Adrenal gland (tissue), 12 donors: ENCODE measurements around the gene CKMT2. TPM values are rescaled to one million over a fixed set of nuclear protein-coding genes. Genes with fewer than 3 reads are reported as not detected.

Experiments used
- DNase-seq, 7 donors: peaks; one replicate each; pipeline ENCODE4 v3.0.0-alpha.2; 2019 to 2020
- H3K27ac ChIP-seq, 5 donors: fragments of 200-600 bp; sonication (generic) in 4 of 5; 1 replicate in 3 of 5; 2 replicates in 2 of 5; pipeline versions ENCODE4 v1.5.1 to v1.8.0; 2016 to 2020; ENCODE audit warnings: mild to moderate bottlenecking in 1 of 5
- H3K27me3 ChIP-seq: fragments of 200-600 bp; 2 replicates; pipeline ENCODE4 v1.8.0; 2021
- H3K36me3 ChIP-seq, 2 donors: fragments of 200-600 bp; replicated peaks in 1 of 2; 1 replicate in 1 of 2; 2 replicates in 1 of 2; pipeline versions ENCODE4 v1.5.1 to v1.8.0; 2018 to 2022
- H3K4me1 ChIP-seq, 2 donors: fragments of 200-600 bp; replicated peaks in 1 of 2; 1 replicate in 1 of 2; 2 replicates in 1 of 2; pipeline versions ENCODE4 v1.5.1 to v1.8.0; 2018 to 2021
- H3K4me3 ChIP-seq, 4 donors: fragments of 200-600 bp; sonication (generic) in 3 of 4; one replicate each; pipeline ENCODE4 v1.5.1; 2016 to 2018
- H3K9me3 ChIP-seq, 3 donors: fragments of 200-600 bp; sonication (generic) in 1 of 3; replicated peaks in 1 of 3; 1 replicate in 2 of 3; 2 replicates in 1 of 3; pipeline versions ENCODE4 v1.5.1 to v1.8.0; 2016 to 2021
- POLR2A ChIP-seq, 2 donors: fragments of 450-650 bp; IDR thresholded peaks; one replicate each; pipeline ENCODE4 v1.6.1; 2017; ENCODE audit warnings: antibody characterized with exemption in 2 of 2, mild to moderate bottlenecking in 2 of 2, moderate library complexity in 1 of 2
- WGBS, 4 donors: extraction: QIAGEN DNeasy Blood & Tissue Kit in 2 of 4; methylation state at CpG; one replicate each; pipeline versions ENCODE4 v1.1.5 to v1.1.7; 2013 to 2017; 5-methylcytosine and 5-hydroxymethylcytosine counted together
- intact Hi-C, 2 donors: fragments of 100-400 bp; cut with DNase I; formaldehyde crosslinking; loops; one replicate each; pipeline versions ENCODE4 v1.14.1 to v1.15.0; 2022 to 2023
- polyA plus RNA-seq, 3 donors: library from polyadenylated mRNA; stranded (reverse); fragments of 200-250 nt in 2 of 3; fragments of 350-450 nt in 1 of 3; fragmentation: Illumina TruSeq in 1 of 3; extraction: RNeasy Lipid Tissue Mini Kit (QIAGEN cat#74804) in 1 of 3; gene quantifications; one replicate each; pipeline ENCODE4 v1.2.3, GENCODE V29; 2013 to 2014
- total RNA-seq, 9 donors: library from RNA; depleted of rRNA in 4 of 9; stranded (reverse); fragments of >200 nt in 4 of 9; fragments of 120-200 nt in 1 of 9; fragmentation: NEBNext Ultra II Directional in 1 of 9; extraction: Animal tissue kit (Norgen Biotek cat#: 25700) in 1 of 9; gene quantifications; one replicate each; pipeline versions ENCODE4 v1.1.0 to v1.2.4, GENCODE V29; 2013 to 2023
- TF ChIP-seq, protein P1 (sequence below), 6 experiments: fragments of 450-650 bp in 4 of 6; fragments of 200-600 bp in 2 of 6; sonication (generic) in 1 of 6; IDR thresholded peaks; 1 replicate in 5 of 6; 2 replicates in 1 of 6; pipeline versions ENCODE4 v1.5.1 to v1.8.0; 2016 to 2021; ENCODE audit warnings: antibody characterized with exemption in 6 of 6, mild to moderate bottlenecking in 2 of 6, moderate library complexity in 1 of 6
- donor health status: healthy with polysubstance abuse.
- donor health status: Bipolar disorder and iron deficiency.
- donor health status: DM: yes; HTN: yes; CAD: no.
- donor health status: DM: no; HTN: no; CAD: no.
- donor health status: DM: no; HTN: no; CAD: no.
- donor health status: DM: yes; HTN: yes; CAD: no.

Gene CKMT2
- total and polyA plus RNA-seq, 12 donors: 22.5 to 112 (median 49.9) TPM

DNA sequence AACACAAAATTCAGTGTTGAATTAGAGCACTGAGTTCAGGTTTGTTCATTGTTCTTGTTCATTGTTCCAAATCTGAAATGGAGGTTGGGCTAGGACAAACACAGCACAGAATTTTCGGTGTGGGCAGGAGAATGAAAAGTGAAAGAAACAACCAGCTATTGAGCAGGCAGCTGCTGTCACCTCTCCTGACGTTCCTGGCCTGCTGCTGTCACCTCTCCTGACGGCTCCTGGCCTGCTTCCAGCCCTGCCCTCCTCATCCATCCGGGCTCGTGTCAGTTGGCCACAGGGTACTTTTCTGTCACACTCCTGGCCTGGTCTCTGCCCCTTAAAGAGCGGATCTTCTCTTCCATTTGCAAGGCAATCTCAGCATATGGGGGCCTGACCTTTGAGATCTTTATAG is 45.2 kb upstream of the CKMT2 start:
- intact Hi-C loops: no loop called here
- DNase-seq: peak in 5 of 7 donors; percentile 14 to 58 (median 29)
- 33 to 42% (median 38%) methylated on average over 6 of the region's 6 CpGs for WGBS, 4 donors
- Histone ChIP-seq H3K9me3 (no peaks in the 10 kb centered on the region), H3K4me3 (no peak overlapping the region), H3K27ac (no peak overlapping the region), H3K36me3 (no peaks in the 10 kb centered on the region), H3K4me1 (no peaks in the 10 kb centered on the region), H3K27me3 (no peaks in the 10 kb centered on the region)
- TF ChIP-seq, protein P1, sequence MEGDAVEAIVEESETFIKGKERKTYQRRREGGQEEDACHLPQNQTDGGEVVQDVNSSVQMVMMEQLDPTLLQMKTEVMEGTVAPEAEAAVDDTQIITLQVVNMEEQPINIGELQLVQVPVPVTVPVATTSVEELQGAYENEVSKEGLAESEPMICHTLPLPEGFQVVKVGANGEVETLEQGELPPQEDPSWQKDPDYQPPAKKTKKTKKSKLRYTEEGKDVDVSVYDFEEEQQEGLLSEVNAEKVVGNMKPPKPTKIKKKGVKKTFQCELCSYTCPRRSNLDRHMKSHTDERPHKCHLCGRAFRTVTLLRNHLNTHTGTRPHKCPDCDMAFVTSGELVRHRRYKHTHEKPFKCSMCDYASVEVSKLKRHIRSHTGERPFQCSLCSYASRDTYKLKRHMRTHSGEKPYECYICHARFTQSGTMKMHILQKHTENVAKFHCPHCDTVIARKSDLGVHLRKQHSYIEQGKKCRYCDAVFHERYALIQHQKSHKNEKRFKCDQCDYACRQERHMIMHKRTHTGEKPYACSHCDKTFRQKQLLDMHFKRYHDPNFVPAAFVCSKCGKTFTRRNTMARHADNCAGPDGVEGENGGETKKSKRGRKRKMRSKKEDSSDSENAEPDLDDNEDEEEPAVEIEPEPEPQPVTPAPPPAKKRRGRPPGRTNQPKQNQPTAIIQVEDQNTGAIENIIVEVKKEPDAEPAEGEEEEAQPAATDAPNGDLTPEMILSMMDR (IDR thresholded peaks at IDR 0.05): no peak
- TF ChIP-seq POLR2A (IDR thresholded peaks at IDR 0.05): no peak

DNA sequence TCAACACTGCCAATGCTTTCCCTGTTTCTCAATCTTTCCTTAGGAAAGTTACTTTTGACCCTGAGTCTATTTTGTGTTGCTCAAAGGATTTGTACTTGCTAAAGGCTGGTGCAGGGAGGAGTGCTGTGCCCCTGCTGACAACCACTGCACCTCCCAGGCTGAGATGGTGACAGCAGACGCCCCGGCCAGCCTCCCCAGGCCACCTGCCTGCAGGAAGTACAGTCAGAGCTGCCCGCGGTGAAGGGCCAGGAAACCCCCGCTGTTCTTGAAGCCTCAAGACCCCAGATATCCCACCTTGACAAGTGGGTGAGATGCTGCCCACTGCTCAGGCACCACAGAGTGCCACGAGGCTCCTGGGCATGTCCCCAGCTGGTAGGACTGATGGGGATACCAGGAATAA is 44.2 kb upstream of the CKMT2 start:
- Histone ChIP-seq H3K27me3 (no peaks in the 10 kb centered on the region), H3K27ac (no peak overlapping the region), H3K4me1 (no peaks in the 10 kb centered on the region), H3K4me3 (no peak overlapping the region), H3K9me3 (no peaks in the 10 kb centered on the region), H3K36me3 (no peaks in the 10 kb centered on the region)
- DNase-seq: no peak
- intact Hi-C loops: no loop called here
- WGBS, 4 donors: 69 to 75% (median 71%) methylated on average over 2 to 6 of the region's 6 CpGs
- no peak for TF ChIP-seq POLR2A (IDR thresholded peaks at IDR 0.05)
- TF ChIP-seq, protein P1 (IDR thresholded peaks at IDR 0.05): no peak

DNA sequence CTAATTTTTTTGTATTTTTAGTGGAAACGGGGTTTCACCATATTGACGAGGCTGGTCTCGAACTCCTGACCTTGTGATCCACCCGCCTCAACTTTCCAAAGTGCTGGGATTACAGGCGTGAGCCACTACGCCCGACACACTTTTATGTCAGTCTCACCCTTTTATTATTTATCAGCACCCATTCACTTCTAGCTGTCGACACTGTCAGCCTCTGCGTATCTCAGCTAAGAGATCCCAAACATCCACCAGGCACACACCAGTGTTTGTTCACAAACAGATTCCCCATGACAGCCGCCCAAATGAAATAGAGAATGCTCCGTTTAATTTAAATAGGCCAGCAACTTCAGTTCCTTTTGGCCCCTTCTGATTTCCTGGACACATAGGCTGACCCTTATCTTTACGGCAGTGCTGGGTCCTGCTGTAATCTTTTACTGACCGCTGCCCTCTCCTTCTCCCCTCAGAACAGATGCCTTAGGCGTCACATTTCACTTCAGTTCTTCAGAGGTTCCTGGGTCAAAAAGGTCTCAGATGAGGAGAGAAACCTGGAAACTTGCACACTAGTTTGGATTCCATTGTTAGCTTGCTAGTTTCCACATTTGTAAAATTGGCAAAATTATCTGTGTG is 43.1 kb upstream of the CKMT2 start:
- Histone ChIP-seq H3K27me3 (no peaks in the 10 kb centered on the region), H3K36me3 (no peaks in the 10 kb centered on the region), H3K4me1 (peaks cover 0 to 3% of the 10 kb centered on the region in 2 donors), H3K4me3 (no peak overlapping the region), H3K9me3 (no peaks in the 10 kb centered on the region), H3K27ac (no peak overlapping the region)
- intact Hi-C loops: no loop called here
- WGBS, 4 donors: 75 to 82% (median 77%) methylated on average over 14 of the region's 14 CpGs
- no peak for DNase-seq
- no peak for TF ChIP-seq POLR2A (IDR thresholded peaks at IDR 0.05)
- TF ChIP-seq, protein P1 (IDR thresholded peaks at IDR 0.05): no peak

DNA sequence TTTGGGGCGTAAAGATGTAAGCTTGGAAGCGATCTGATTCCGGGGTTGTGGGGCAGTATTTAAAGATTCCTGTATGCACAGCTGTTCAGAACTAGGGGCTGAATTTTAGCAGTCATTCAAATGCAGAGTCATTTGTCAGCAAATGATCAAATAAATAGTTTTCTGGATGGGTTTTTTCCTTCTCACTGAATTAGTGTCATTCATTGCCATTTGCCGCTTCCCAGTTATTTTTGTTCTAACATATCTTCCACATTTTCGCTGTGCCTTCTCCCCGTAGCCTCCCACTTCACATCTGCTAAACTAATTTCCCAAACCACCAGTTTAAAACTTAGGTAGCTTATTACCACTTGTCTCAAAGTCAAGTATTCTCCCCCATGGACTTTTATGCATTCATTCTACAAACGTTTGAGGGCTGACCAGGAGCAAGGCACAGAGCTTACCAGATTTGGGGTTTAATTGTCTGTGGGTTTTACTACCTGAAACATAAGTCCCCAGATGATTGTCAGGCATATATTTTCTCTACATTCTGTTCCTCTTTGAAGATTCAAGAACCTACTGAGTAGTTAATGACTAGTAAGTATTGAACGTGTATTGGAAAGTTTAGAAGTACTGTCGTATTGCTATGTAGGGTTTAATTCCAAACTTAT is 41.3 kb upstream of the CKMT2 start:
- no peak overlapping the region for H3K4me3 ChIP-seq
- no peaks in the 10 kb centered on the region for H3K36me3 ChIP-seq
- no peaks in the 10 kb centered on the region for H3K9me3 ChIP-seq
- whole genome bisulfite sequencing, 4 donors: 85 to 91% (median 88%) methylated on average over 9 of the region's 9 CpGs
- H3K27ac ChIP-seq: no peak overlapping the region
- no peak for TF ChIP-seq POLR2A (IDR thresholded peaks at IDR 0.05)
- TF ChIP-seq, protein P1 (IDR thresholded peaks at IDR 0.05): no peak
- H3K4me1 ChIP-seq: peaks cover 6 to 9% of the 10 kb centered on the region in 2 donors
- intact Hi-C loops: no loop called here
- no peaks in the 10 kb centered on the region for H3K27me3 ChIP-seq
- no peak for DNase-seq
